HG03175 (cell line): ENCODE measurements around the gene ADPGK.

ENCODE experiments used
- ATAC-seq: cut with Tn5 transposase; IDR thresholded peaks from one replicate; pipeline ENCODE4 v1.9.1; 2021; ENCODE audit warnings: mild to moderate bottlenecking, moderate library complexity; ENCODE audit not compliant: unreplicated experiment

The ADPGK gene

GRCh38 chr15:72790302-72790910 is 6.8 kb upstream of the ADPGK start:
- no peak for ATAC-seq

- no peak for ATAC-seq
Observed at GRCh38 chr15:72787526-72787925, 4.0 kb upstream of the ADPGK start.

GRCh38 chr15:72786676-72787345 is 3.3 kb upstream of the ADPGK start:
- ATAC-seq = no peak

GRCh38 chr15:72786242-72786641 is 2.7 kb upstream of the ADPGK start:
- ATAC-seq = no peak

GRCh38 chr15:72785841-72786240 is 2.3 kb upstream of the ADPGK start:
- ATAC-seq = no peak

- no peak for ATAC-seq
Observed at GRCh38 chr15:72785432-72785831, 1.9 kb upstream of the ADPGK start.

GRCh38 chr15:72784456-72784876 is 908 bp upstream of the ADPGK start:
- no peak for ATAC-seq

- ATAC-seq = peak; percentile 43
Observed at GRCh38 chr15:72783004-72783639, 436 bp downstream of the ADPGK start.

GRCh38 chr15:72782274-72783003 is 1.1 kb downstream of the ADPGK start:
- ATAC-seq = no peak

GRCh38 chr15:72781631-72782030 is 1.9 kb downstream of the ADPGK start:
- ATAC-seq = no peak

- no peak for ATAC-seq
Observed at GRCh38 chr15:72778796-72779195, 4.8 kb downstream of the ADPGK start.

GRCh38 chr15:72774696-72775383 is 8.7 kb downstream of the ADPGK start:
- ATAC-seq = no peak

- ATAC-seq = no peak
Observed at GRCh38 chr15:72771329-72771725, 12.2 kb downstream of the ADPGK start.

GRCh38 chr15:72770673-72771328 is 12.8 kb downstream of the ADPGK start:
- ATAC-seq = no peak

GRCh38 chr15:72766780-72767179 is 16.8 kb downstream of the ADPGK start:
- ATAC-seq = no peak

- ATAC-seq = no peak
Observed at GRCh38 chr15:72766025-72766424, 17.5 kb downstream of the ADPGK start.

GRCh38 chr15:72764656-72765055 is 18.9 kb downstream of the ADPGK start:
- no peak for ATAC-seq

- ATAC-seq = no peak
Observed at GRCh38 chr15:72760590-72761260, 22.8 kb downstream of the ADPGK start.

- ATAC-seq = no peak
Observed at GRCh38 chr15:72758182-72758581, 25.4 kb downstream of the ADPGK start.

GRCh38 chr15:72754096-72754495 is 29.5 kb downstream of the ADPGK start:
- no peak for ATAC-seq
